HepG2 (cell line): Measurements from ENCODE around the gene TOP1. TPM values are rescaled to one million over a fixed set of nuclear protein-coding genes. Genes with fewer than 3 reads are reported as not detected.

Source experiments
- CEBPG ChIP-seq: IDR thresholded peaks from 2 replicates; pipeline ENCODE4 v1.6.1; 2016
- KLF11 ChIP-seq: IDR thresholded peaks from 2 replicates; pipeline ENCODE4 v1.6.1; 2016; ENCODE audit warnings: missing compliant biosample characterization
- MBD4 ChIP-seq: IDR thresholded peaks from 2 replicates; pipeline ENCODE4 v1.6.1; 2012; ENCODE audit warnings: low read length, inconsistent platforms, borderline replicate concordance
- MEIS1 ChIP-seq: sonication (generic); formaldehyde crosslinking; IDR thresholded peaks from 2 replicates; pipeline ENCODE4 v1.9.0; 2021; ENCODE audit warnings: mild to moderate bottlenecking, missing genetic modification reagents, moderate library complexity, borderline replicate concordance
- NR2F6 ChIP-seq, 2 experiments: IDR thresholded peaks; 2 replicates each; pipeline ENCODE4 v1.6.1; 2016; ENCODE audit warnings: antibody characterized with exemption in 1 of 2, mild to moderate bottlenecking in 1 of 2
- PBX2 ChIP-seq: IDR thresholded peaks from 2 replicates; pipeline ENCODE4 v1.6.1; 2016; ENCODE audit warnings: control low read depth
- RORA ChIP-seq: sonication (generic); formaldehyde crosslinking; IDR thresholded peaks from 2 replicates; pipeline ENCODE4 v1.5.0; 2020; ENCODE audit warnings: mild to moderate bottlenecking, missing genetic modification reagents, moderate library complexity
- SETDB1 ChIP-seq: sonication (generic); formaldehyde crosslinking; IDR thresholded peaks from 2 replicates; pipeline ENCODE4 v1.5.1; 2020; ENCODE audit warnings: missing genetic modification reagents, mild to moderate bottlenecking, borderline replicate concordance
- SNAPC4 ChIP-seq: sonication (generic); formaldehyde crosslinking; IDR thresholded peaks from 2 replicates; pipeline ENCODE4 v1.4.0; 2020; ENCODE audit warnings: mild to moderate bottlenecking, missing genetic modification reagents
- U2AF1 ChIP-seq: fragments of 200-400 bp; formaldehyde crosslinking; optimal IDR thresholded peaks from 2 replicates; pipeline ENCODE3; 2017; ENCODE audit warnings: mild to moderate bottlenecking, low read depth, low read length
- USF2 ChIP-seq, 2 experiments: sonication (generic) in 1 of 2; formaldehyde crosslinking in 1 of 2; IDR thresholded peaks; 2 replicates each; pipeline versions ENCODE4 v1.5.1 to v1.6.1; 2011 to 2020; ENCODE audit warnings: borderline replicate concordance in 1 of 2, low read depth in 1 of 2, low read length in 1 of 2, mild to moderate bottlenecking in 1 of 2, missing genetic modification reagents in 1 of 2, moderate library complexity in 1 of 2
- ZFP1 ChIP-seq: IDR thresholded peaks from 2 replicates; pipeline ENCODE4 v1.6.1; 2016
- ZNF547 ChIP-seq: sonication (generic); formaldehyde crosslinking; IDR thresholded peaks from 2 replicates; pipeline ENCODE4 v1.5.1; 2020; ENCODE audit warnings: mild to moderate bottlenecking, missing genetic modification reagents
- ZNF687 ChIP-seq: sonication (generic); formaldehyde crosslinking; IDR thresholded peaks from 2 replicates; pipeline ENCODE4 v1.5.1; 2020; ENCODE audit warnings: mild to moderate bottlenecking, missing genetic modification reagents, moderate library complexity
- ZSCAN29 ChIP-seq: sonication (generic); formaldehyde crosslinking; conservative IDR thresholded peaks from 2 replicates; pipeline ENCODE4 v1.4.0; 2020; ENCODE audit warnings: mild to moderate bottlenecking, missing genetic modification reagents
- polyA plus RNA-seq, 8 experiments: library from polyadenylated mRNA; depleted of rRNA in 3 of 8; stranded (reverse) in 7 of 8; unstranded in 1 of 8; fragments of >200 nt; fragmentation: Illumina TruSeq in 4 of 8; extraction: Trizol in 4 of 8; gene quantifications; 2 replicates each; pipeline versions ENCODE4 v1.2.1 to v1.2.3, GENCODE V29; 2011 to 2016; ENCODE audit warnings: low read depth in 4 of 8, missing spikeins in 1 of 8, mixed read lengths in 1 of 8; ENCODE audit not compliant: insufficient read depth in 1 of 8
- total RNA-seq, 5 experiments: library from RNA; depleted of rRNA; stranded (reverse); fragments of >200 nt; fragmentation: Illumina TruSeq; extraction: Trizol; gene quantifications; 2 replicates each; pipeline ENCODE4 v1.2.3, GENCODE V29; 2016; ENCODE audit warnings: low read depth in 1 of 5

TOP1 gene
- total and polyA plus RNA-seq, 2 of the 13 experiments (the other 11 are each of a cell fraction or from before 2014, with no cell fraction given) = 10.2 to 19.4 TPM

GRCh38 chr20:41003143-41003935 is 25.3 kb upstream of the TOP1 start (continued):
- TF ChIP-seq ZNF547 (CRISPR knock-in tag) (0 out of 2 replicates have a peak, but pooled peaks have one; percentile 48), RORA (no peak), MEIS1 (CRISPR knock-in tag) (no peak; the same call in 1 of the 2 replicates), CEBPG (peak; percentile 96), ZNF687 (CRISPR knock-in tag) (no peak; the same call in 1 of the 2 replicates), ZFP1 (CRISPR knock-in tag) (peak; percentile 95), NR2F6 (IDR thresholded peaks at IDR 0.05) (peak; percentile 78), NR2F6 (CRISPR knock-in tag; IDR thresholded peaks at IDR 0.05) (peak; percentile 83), SNAPC4 (CRISPR knock-in tag) (no peak), USF2 (IDR thresholded peaks at IDR 0.05; ENCODE audit: low read depth, low read length) (peak; percentile 97), USF2 (CRISPR knock-in tag; IDR thresholded peaks at IDR 0.05; ENCODE audit: borderline replicate concordance) (peak; percentile 97; the same call in 1 of the 2 replicates), MBD4 (0 out of 2 replicates have a peak, but pooled peaks have one; percentile 57), U2AF1 (no peak), PBX2 (CRISPR knock-in tag) (no peak), KLF11 (no peak; the same call in 1 of the 2 replicates), SETDB1 (no peak), ZSCAN29 (CRISPR knock-in tag) (peak; percentile 39; the same call in 1 of the 2 replicates)
